ENCODE data around the gene SORD.

DNA sequence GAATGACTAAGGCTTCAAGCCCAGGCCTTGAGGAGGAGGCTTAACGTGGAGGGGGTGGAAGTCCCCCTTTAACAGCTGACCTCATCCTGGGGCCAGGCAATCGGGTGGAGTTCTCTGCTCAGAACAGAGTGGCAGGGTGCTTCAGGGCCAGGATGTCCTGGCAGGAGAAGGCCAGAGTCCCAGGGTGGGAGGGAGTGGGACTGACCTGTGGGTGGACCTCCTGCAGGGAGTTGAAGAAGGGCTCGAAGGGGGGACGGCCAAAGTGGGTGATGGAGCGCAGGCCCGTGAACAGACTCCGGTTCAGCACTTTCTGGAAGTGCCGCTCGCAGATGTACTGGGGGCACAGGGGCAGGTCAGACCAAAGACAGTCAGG lies 71.3 kb downstream of the SORD start:
- TF ChIP-seq, protein P1, sequence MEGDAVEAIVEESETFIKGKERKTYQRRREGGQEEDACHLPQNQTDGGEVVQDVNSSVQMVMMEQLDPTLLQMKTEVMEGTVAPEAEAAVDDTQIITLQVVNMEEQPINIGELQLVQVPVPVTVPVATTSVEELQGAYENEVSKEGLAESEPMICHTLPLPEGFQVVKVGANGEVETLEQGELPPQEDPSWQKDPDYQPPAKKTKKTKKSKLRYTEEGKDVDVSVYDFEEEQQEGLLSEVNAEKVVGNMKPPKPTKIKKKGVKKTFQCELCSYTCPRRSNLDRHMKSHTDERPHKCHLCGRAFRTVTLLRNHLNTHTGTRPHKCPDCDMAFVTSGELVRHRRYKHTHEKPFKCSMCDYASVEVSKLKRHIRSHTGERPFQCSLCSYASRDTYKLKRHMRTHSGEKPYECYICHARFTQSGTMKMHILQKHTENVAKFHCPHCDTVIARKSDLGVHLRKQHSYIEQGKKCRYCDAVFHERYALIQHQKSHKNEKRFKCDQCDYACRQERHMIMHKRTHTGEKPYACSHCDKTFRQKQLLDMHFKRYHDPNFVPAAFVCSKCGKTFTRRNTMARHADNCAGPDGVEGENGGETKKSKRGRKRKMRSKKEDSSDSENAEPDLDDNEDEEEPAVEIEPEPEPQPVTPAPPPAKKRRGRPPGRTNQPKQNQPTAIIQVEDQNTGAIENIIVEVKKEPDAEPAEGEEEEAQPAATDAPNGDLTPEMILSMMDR (IDR thresholded peaks at IDR 0.05) = no peak
- TF ChIP-seq EZH2phosphoT487 (IDR thresholded peaks at IDR 0.05) = no peak
- no peak for TF ChIP-seq EZH2 (IDR thresholded peaks at IDR 0.05)
